SK-N-MC (cell line): ENCODE measurements around the gene TP53AIP1.

Experiments used
- EZH2 ChIP-seq: fragments of 200-600 bp; sonication (generic); IDR thresholded peaks from one replicate; pipeline ENCODE4 v1.6.1; 2017; ENCODE audit warnings: antibody characterized with exemption
- FOXP2 ChIP-seq: optimal IDR thresholded peaks from 2 replicates; pipeline ENCODE3; 2011; ENCODE audit warnings: mild to moderate bottlenecking, moderate library complexity; ENCODE audit not compliant: insufficient read depth; ENCODE audit errors: extremely low read length, control extremely low read depth
- POLR2AphosphoS5 ChIP-seq: IDR thresholded peaks from 2 replicates; pipeline ENCODE4 v1.6.1; 2012; ENCODE audit warnings: mild to moderate bottlenecking, low read depth, low read length, borderline replicate concordance

- TF ChIP-seq EZH2 (no peak), POLR2AphosphoS5 (no peak), FOXP2 (no peak)
Observed at GRCh38 chr11:128920666-128921065, 22.0 kb downstream of the TP53AIP1 start.
